ENCODE data around the gene WASHC3. TPM values are rescaled to one million over a fixed set of nuclear protein-coding genes. Genes with fewer than 3 reads are reported as not detected.
A peak's percentile ranks its signal among the peaks of the same experiment; 100 is the strongest.

WASHC3 gene
- total RNA-seq, 1 donor from 2014 or later = 31.2 TPM

- no peak for DNase-seq
- ATAC-seq = no peak
- intact Hi-C loops (cut with micrococcal nuclease) = no loop called here
Observed at GRCh38 chr12:101997102-101997501, 64.7 kb downstream of the WASHC3 start.

- intact Hi-C loops (cut with micrococcal nuclease) = no loop called here
- no peak for ATAC-seq
- DNase-seq = no peak
Observed at GRCh38 chr12:101995684-101996083, 66.1 kb downstream of the WASHC3 start.

- intact Hi-C loops (cut with micrococcal nuclease) = no loop called here
Observed at GRCh38 chr12:101992091-101992490, 69.7 kb downstream of the WASHC3 start.

GRCh38 chr12:101982307-101982706 lies 79.5 kb downstream of the WASHC3 start:
- peak; percentile 59 for ATAC-seq
- intact Hi-C loops (cut with micrococcal nuclease) = no loop called here

More at GRCh38 chr12:101992091-101992490, 69.7 kb downstream of the WASHC3 start:
- DNase-seq (no peak), ATAC-seq (no peak)

GRCh38 chr12:101981868-101982267 lies 79.9 kb downstream of the WASHC3 start:
- ATAC-seq (no peak), DNase-seq (no peak)
- intact Hi-C loops (cut with micrococcal nuclease) = no loop called here

More at GRCh38 chr12:101982307-101982706, 79.5 kb downstream of the WASHC3 start:
- no peak for DNase-seq

GRCh38 chr12:101968770-101969169 lies 93.0 kb downstream of the WASHC3 start:
- ATAC-seq (no peak), DNase-seq (no peak)
- intact Hi-C loops (cut with micrococcal nuclease) = no loop called here

GRCh38 chr12:101967506-101967905 lies 94.3 kb downstream of the WASHC3 start:
- no peak for DNase-seq
- intact Hi-C loops (cut with micrococcal nuclease) = no loop called here
- ATAC-seq = no peak

- intact Hi-C loops (cut with micrococcal nuclease) = no loop called here
- DNase-seq (no peak), ATAC-seq (no peak)
Observed at GRCh38 chr12:101966496-101966895, 95.3 kb downstream of the WASHC3 start.

GRCh38 chr12:101963697-101964096 lies 98.1 kb downstream of the WASHC3 start:
- intact Hi-C loops (cut with micrococcal nuclease) = no loop called here
- DNase-seq (no peak), ATAC-seq (no peak)

Other genes with a start within 250 kb of the WASHC3 start
- 47.8 TPM for gene GNPTAB, start 231.0 kb downstream of the WASHC3 start, total RNA-seq
- gene DRAM1, start 184.4 kb downstream of the WASHC3 start, total RNA-seq = 6.2 TPM
- gene NUP37, start 58.1 kb upstream of the WASHC3 start, total RNA-seq = 15.3 TPM
- 0.47 TPM for gene PARPBP, start 58.2 kb upstream of the WASHC3 start, total RNA-seq
- gene PMCH, start 135.8 kb upstream of the WASHC3 start, total RNA-seq = not detected

Measured in left ventricle myocardium superior (tissue), 1 donor.